Stimulated activated CD8-positive, alpha-beta memory T cell treated with anti-CD3 and anti-CD28 coated beads, Interleukin-15, amount 100 ng/mL, for 48 hours (primary cell): ENCODE measurements around the gene TBX18.

Source experiments
- DNase-seq, 2 donors: peaks; one replicate each; pipeline ENCODE4 v3.0.0-alpha.2; 2020; ENCODE audit warnings: low read depth in 2 of 2

TBX18 gene

DNA sequence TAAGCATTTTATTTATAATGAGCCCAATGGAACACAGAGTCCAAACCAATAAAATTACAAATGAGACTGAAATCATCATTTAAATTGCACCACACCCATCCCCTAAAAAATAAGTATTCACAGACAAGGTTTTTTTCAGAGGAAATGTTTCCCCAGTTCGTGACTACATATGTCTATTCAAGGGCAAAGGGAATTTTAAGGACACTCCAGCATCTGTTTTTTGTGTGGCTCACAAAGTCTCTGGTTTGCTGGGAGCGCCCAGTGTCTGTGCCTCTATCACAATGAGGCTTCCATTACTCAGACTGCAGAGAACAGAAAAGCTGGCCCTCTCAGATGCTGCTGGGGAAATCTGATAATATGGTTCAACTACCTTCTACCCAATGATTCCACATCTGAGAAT is 16.0 kb downstream of the TBX18 start:
- DNase-seq = no peak

DNA sequence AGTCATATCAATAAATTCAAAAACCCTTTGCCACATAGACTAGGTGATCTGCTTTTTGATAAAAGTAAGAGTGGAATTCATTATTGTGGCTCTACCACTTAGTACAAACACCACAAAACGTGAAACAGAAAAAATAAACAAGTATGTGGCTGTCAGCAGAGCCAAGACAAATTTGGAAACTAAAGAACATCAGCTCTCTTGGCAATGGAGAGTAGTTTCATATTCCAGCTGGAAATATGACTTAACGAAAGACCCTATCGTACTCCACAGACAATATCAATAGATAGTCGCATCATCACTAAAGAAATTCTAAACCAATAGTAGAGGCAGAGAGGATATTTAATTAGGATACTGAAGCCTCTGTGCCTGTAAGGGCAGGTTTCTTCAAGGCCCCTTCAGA is 20.8 kb downstream of the TBX18 start:
- DNase-seq = no peak

DNA sequence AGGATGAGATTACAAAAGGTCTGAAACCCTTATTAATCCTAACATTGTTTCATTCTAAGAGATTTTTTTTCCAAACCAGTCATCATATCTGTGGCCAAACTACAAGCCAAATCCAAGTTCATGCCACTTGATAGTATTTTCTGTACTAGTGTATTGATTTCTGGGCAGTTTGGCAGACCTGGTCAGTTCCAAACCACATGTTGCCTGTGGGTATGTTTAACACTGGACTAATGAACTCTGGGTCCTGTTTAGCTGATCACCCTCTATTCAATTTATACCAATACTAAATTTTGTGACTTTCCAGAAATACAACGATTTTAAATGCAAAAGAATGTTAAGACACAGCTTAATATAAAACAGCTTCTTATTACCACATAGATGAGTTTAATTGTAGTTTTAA is 24.0 kb downstream of the TBX18 start:
- no peak for DNase-seq

DNA sequence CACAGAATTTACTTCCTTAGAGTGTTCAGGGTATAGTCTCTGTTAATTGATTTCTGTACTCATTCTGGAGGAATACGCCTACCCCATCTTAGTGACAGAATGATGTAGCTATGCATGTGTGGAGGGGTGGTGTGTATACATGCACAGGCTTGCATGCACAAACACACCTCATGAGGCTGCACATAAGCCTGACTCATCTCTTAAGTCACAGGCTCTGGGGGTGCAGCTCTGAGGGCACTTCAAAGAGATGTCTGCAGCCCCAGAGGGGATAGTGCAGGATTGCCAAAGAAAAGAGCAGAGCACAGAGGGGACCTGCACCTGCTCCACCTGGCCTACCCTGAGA is 24.6 kb downstream of the TBX18 start:
- DNase-seq = no peak

DNA sequence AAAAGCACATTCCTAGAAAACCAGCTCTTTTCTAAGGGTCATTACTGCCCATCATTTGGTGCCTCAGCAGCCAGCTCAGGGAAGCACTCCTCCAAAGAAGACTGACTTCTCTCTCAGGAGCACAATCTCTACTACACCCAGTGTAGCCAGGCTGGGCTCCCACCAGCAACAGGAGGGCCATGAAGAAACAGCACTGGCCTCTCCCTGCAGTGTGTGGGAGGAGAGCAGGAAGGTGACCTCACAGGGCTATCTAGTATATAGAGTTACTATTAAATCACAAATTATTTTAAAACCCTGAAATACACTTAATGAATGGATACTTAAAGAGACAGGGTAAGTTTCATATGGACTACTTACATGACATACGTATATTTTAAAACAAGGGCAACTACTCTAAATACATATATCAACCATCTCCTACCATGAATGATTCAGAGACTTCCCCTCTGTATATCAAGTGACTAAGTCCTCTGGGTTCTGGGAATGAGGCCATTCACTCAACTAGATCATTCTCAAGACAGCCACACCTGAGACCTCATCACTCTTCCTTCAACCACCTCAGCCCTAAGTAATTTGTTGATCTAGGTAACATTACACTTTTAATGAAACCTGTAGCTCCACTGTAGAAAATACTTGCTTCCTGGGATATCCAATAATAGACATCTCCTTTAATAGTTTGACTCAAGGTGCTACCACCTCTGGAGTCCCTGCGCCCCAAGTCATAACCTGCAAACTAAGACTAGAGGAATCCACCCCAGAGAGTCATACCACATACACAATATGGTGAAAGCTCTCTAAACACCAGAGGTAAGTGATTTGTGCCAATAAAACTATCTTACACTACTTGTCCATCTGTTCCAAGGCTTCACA is 25.2 kb downstream of the TBX18 start:
- DNase-seq = no peak

DNA sequence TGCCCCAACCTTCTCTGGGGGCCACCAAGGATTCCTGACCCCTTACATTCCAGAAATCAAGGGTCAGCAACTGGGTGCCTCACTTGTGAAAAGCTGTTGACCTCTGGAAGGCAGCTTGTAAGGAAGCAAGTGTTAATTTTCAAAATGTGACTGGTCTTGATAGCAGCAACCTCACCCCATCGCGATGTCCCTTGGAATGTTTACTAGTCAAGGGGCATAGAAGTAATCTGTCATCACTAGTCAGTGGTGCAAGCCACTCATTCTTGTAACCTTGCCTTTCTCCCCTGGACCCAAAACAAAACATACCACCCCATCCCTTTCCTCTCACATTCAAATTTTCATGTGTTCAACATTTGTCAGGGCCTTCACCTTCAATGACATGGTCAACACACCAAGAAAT is 30.5 kb downstream of the TBX18 start:
- no peak for DNase-seq

DNA sequence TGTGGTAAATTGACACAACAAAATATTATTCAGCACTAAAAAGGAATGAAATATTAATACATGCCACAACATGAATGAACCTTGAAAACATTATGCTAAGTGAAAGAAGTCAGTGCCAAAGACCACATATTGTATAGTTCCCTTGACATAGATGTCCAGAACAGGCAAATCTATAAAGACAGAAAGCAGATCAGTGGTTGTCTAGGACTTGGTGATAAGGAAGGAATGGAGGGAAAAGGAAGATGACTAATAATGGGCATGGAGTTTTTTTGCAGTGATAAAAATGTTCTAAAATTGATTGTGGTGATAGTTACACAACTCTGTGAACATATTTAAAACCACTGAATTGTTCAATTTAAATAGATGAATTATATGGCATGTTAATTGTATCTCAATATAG is 32.5 kb downstream of the TBX18 start:
- DNase-seq = no peak

DNA sequence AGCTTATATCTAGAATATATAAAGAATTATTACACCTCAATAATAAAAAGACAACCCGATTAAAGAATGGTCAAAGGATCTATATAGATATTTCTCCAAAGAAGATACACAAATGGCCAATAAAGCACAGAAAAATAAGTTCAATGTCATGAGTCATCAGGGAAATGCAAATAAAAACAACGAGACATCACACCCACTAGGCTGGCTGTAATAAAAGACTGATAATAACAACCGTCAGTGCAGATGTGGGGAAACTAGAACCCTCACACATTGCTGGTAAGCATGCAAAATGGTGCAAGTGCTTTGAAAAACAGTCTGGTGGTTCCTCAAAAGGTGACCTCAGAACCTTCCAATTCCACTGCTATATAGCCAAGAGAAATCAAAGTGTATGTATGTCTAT is 33.0 kb downstream of the TBX18 start:
- DNase-seq = no peak

DNA sequence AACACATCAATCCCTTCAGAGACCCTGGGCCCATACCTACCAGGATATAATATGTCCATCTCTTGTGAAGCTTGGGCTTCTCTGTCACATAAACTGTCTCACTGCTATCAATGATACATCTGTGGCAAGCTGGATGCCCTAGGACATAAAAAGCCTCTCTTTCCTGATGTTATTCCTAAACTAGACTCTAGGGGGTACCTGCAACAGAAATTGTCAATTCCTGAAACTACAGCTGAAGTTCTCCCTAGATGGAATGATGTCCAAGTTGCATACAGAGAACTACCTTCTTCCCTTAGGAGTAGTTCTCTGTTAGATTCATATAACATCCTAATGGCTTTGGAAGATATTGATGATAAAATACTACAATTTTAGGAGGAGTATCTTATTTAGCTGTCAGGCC is 35.8 kb downstream of the TBX18 start:
- no peak for DNase-seq

DNA sequence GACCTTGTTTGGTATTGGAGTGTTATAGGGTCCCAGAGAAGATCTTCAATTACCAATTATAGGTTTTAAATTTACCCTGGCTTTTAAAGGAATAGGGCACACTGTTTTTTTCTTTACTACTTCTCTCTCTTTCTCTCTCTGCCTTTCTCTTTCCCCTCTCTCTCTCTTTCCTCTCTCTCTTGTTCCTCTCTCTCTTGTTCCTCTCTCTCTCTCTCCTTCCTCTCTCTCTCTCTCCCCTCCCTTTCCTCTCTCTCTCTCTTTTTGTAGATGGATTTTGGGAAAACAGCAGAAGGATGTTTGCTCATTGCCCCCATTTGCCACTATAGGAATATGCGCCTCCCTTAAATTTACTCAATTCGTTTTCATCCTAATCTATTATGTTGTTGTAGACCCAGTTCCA is 45.2 kb downstream of the TBX18 start:
- no peak for DNase-seq

DNA sequence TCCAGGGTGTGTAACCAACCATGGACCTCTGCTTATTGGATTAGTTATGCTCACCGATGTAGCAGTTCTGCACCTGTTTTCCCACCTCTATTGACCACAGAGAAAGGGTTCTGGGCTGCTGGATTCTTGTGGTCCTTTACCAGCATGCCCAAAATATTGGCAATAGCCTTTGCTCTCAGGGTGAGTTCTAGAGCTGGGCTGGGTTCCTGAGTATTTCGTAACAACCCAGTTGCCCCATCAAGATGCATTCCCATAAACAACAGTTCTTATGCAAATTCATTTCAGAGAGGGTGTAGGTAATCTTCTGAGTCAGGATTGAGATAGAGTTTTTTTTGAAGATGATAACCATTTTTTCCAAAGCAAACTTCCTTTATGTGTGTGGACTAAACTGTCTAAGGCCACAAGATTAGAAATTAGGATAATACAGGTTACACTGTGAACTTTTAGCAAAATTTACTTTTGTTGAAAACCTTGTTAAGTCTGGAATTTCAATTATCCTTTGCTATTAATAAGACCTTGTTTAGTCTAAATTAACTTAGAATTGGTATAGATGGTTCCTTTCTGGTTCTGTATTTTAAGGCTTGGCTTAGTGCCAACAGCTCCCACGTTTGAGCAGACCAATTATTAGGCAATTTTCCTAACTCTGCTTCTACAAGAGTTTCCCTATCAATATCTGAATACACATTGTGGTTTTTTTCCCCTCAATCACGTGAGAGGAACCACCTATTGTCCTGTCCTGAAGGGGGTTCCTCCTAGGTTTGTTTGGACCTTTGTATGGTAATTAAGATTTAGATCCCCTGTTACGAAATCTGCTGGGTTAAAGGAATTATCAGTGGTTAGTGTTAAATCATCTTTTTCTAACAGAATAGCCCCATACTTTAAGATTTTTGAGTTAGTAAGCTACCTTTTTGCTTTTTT is 46.1 kb downstream of the TBX18 start:
- DNase-seq = no peak

DNA sequence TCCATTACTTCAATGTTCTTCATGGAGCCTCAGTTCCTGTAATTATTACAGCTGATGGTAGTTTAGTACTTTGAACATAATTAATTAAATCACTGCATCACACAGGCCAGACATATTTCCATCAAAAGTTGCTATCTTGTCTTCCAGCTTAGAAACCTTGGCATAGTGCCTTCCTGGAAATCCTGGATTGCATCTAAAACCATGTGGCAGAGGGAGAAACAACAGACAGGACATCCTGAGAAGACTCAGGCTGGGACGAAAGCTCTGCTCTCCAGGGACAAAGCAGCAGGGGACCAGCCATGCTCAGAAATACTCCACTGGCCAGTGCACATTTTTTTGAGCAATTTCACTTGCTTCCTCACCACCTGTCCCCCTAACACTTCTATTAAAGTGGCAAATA is 55.3 kb downstream of the TBX18 start:
- no peak for DNase-seq

DNA sequence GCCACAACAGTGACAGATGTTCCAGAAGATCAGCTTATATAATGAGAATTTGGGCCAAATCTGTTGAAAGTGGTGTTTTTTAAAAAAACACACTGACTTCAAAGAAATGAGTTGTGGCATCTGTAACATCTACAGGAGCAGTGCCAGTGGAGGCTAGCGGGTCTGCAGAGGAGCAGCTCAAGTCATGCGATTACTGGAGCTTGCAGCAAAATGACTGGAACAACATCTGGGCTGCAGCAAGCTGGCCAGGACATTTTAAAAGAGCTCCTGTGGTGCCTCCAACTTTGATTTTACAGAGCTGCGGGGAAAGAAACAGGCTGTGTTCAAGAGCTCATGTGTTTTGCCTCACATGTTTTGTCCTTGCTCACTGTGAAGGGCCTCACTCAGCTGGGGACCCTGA is 57.2 kb downstream of the TBX18 start:
- no peak for DNase-seq

DNA sequence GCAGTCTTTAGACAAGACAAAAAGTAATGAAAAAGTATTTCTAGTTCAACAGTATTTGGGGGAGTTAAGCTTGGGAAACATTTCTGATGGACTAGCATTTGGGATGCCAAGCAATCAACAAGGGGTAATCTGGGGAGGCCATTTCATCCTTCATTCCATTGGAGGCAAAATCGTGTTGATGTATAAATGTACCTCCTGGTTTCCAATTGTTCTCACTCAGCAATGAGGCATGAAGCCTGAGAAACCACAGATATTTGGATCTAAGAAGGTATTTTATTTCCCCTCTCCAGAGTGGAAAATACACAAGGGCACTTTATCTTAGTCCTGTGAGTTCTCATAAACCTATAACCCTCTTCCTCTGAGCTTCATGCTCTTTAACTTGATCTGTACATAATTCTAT is 68.2 kb downstream of the TBX18 start:
- no peak for DNase-seq

DNA sequence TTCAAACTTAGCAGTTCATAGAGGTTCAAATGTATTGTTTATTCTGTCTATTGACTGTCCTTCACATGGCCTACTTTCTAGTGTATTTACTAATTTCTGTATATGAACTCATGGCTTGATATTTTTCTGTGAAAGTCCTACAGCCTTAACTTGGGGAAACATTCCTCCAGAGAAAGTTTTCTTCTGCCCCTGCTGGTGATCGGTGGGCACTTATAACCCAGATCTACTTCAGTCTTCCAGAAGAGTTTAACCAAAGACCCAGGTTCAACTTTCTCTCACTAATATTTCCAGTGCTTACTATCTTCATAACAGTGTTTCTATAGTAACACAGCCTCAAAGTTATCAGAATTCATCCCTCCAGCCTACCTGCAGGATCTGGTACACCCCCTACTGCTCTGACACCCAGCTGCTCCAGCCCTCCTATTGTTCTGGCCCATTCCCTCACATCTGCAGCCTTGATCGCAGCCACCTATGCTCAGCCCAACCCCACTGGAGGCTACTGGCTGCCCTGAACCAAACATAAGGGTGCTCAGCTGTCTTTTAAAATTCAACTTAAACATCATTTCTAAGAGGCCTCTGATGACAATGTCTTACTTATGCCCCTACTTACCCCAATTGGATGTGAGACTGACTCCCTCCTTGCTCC is 72.3 kb downstream of the TBX18 start:
- no peak for DNase-seq

DNA sequence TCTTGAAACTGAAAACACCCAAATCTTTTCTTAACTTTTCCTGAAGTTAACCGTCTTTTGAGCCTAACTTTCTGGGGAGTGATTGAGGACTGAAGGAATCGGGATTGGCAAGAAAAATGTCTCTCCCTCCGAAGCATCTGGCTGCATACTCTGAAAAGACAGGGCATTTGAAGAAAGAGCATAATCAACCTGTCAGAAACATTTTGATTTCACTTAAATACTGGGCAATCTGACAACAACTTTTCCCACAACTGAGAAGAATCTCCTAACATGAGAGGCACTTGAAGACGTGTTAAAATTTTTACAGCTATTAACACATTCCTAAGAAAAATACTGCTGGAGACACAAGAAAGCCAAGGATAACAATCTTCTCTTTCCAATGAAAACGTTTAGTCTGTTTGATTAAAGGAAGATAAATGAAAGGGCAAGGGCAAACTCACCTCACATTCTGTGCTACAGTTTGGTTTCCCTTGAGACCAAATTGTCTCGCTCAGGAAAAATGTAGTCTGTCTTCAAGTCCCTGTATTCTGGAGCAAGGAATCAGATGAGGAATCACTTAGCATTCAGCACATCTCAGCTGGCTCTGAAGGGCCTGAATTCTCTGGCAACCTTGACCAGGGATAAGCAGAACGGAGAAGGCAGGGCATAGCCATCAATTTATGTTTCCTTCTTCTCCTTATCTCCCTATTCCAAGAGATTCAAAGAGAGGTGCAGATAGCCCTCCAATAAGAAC is 76.1 kb downstream of the TBX18 start:
- DNase-seq = no peak

DNA sequence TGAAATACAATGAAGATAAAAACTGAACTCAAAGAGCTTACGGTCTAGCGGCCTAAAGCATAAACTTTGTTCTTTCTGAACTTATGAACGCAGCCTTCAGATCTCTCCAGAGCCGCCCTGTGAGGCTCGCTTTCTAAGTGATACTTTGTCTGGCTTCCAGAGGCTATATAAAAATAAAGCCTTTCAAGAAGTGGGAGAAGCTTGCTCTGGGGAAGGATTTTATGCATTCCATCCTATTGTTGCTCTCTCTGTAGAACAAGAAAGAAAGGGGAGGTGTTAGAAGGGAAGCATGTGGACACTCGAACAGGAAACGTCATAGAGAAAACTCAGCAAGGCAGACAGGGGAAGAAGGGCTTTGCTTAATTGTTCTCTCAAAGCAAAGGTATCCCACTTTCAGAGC is 77.0 kb downstream of the TBX18 start:
- DNase-seq = no peak

DNA sequence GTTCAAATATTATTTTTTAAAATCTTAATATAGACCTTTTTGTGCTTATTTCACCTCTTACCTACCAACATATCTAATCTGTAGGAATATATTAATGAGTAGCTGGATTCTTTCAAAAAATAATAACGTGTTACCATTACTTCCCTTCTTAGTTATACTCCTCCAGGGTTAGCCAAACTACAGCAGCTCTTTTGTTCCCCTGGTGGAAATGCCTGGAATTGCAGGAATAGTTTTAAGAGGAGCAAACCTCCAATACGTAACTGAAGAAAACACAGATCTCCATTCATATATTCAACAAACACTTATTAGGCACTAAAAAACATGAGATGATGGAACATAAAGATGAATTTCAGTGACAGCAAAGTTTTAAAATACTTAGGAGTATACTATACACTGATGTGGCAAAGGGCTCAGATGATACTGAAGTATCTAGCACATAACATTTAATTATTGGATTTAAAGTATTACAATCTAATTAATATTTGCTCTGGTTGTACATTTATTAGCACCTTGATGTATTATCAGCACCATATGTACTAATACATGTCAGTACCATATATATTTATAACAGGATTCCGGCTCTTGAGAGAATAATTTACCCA is 78.3 kb downstream of the TBX18 start:
- DNase-seq = no peak

DNA sequence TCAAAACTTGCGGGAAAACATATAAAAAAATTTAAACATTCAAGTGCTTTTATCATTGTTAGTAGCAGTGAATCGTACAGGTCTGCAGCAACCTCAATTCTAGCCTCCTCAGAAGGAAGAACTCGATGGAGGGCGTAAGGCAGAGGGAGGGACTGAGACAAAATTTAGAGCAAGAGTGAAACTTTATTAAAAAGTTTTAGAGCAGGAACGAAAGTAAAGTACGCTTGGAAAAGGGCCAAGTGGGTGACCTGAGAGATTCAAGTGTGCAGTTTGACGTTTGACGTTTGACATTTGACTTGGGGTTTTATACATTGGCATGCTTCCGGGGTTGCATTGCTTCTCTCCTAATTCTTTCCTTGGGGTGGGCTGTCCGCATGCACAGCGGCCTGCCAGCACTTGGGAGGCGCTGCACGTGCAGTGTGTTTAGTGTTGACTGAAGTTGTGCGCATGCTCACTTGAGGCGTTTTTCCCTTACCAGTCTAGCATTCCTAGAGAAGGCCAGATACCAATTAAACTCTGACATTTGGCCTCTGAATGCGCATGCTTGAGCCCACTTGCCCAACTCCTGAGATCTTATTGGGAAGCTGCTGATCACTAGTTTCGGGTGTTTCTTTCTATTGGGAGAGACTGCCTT is 82.6 kb downstream of the TBX18 start:
- no peak for DNase-seq

DNA sequence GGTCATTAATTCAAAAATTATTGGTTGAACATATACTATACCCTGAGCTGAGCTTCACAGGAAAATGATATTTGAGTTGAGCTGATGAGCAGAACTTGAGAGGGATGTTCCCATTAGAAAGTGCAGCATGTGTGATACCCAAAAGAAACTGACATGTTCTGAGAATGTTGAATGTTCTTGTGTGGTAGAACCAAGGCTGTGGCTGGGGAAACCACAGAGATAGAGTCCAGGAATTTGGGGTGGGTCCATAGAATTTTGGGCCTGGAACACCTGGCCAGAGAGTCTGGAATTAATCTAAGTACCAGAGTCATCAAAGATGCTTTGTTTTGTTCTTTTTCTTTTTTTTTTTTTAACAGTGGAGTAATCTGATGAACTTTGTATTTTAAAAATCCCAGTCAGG is 88.7 kb downstream of the TBX18 start:
- no peak for DNase-seq

DNA sequence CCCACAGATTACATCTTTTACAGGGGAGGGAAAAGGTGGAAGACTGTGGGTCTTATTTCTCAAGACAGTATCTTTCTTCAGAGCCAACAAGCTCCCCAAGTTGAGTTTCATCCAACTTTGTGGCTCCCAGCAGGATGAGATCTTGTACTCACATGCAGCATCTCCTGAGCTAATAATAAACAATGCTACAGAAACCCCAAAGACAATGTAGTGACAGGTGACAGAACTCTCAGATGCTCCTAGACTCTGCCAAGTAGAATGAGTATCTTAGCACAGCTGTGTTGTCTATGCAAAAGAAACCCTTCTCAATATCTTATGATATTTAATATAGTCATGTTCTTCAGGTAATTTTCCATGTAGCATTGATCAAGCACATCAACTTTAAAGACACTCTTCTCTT is 90.0 kb downstream of the TBX18 start:
- no peak for DNase-seq
